H1 (cell line): Measurements from ENCODE around the gene TSC22D1. TPM values are rescaled to one million over a fixed set of nuclear protein-coding genes. Genes with fewer than 3 reads are reported as not detected.

Source experiments
- ASH2L ChIP-seq: fragments of 200-600, 300-600 bp; sonication (generic); IDR thresholded peaks from one replicate; pipeline ENCODE4 v1.7.1; 2017; ENCODE audit warnings: low read length
- CBX5 ChIP-seq: fragments of 300-800, 300-1000 bp; sonication (generic); IDR thresholded peaks from 2 replicates; pipeline ENCODE4 v1.7.1; 2016; ENCODE audit warnings: antibody characterized with exemption, low read length, low read depth
- CHD7 ChIP-seq: fragments of 300-600 bp; sonication (generic); IDR thresholded peaks from 2 replicates; pipeline ENCODE4 v1.7.1; 2012; ENCODE audit warnings: low read length, moderate library complexity, mild to moderate bottlenecking, inconsistent platforms; ENCODE audit not compliant: insufficient replicate concordance
- E2F6 ChIP-seq: IDR thresholded peaks from 2 replicates; pipeline ENCODE4 v1.6.1; 2012; ENCODE audit warnings: inconsistent platforms
- EP300 ChIP-seq, 2 experiments: IDR thresholded peaks; 1 replicate in 1 of 2; 2 replicates in 1 of 2; pipeline ENCODE4 v1.6.1; 2011 to 2012; ENCODE audit warnings: low read depth in 2 of 2, low read length in 2 of 2, mild to moderate bottlenecking in 2 of 2, borderline replicate concordance in 1 of 2, inconsistent platforms in 1 of 2, moderate library complexity in 1 of 2
- FOSL1 ChIP-seq: IDR thresholded peaks from 2 replicates; pipeline ENCODE4 v1.6.1; 2011; ENCODE audit warnings: mild to moderate bottlenecking, low read depth, low read length, moderate library complexity; ENCODE audit not compliant: insufficient read depth
- GABPA ChIP-seq: IDR thresholded peaks from 2 replicates; pipeline ENCODE4 v1.6.1; 2011; ENCODE audit warnings: mild to moderate bottlenecking, low read length, moderate library complexity, borderline replicate concordance; ENCODE audit not compliant: insufficient read depth
- PHF8 ChIP-seq: fragments of 200-600 bp; sonication (generic); conservative IDR thresholded peaks from 2 replicates; pipeline ENCODE4 v1.7.1; 2012; ENCODE audit warnings: low read depth, mild to moderate bottlenecking, inconsistent platforms, low read length, moderate library complexity
- RBBP5 ChIP-seq: IDR thresholded peaks from 2 replicates; pipeline ENCODE4 v1.7.1; 2012; ENCODE audit warnings: low read depth, mild to moderate bottlenecking, inconsistent platforms, low read length, moderate library complexity, borderline replicate concordance
- RXRA ChIP-seq: IDR thresholded peaks from 2 replicates; pipeline ENCODE4 v1.6.1; 2011; ENCODE audit warnings: low read depth, mild to moderate bottlenecking, low read length, moderate library complexity; ENCODE audit not compliant: insufficient read depth
- SP1 ChIP-seq: IDR thresholded peaks from 2 replicates; pipeline ENCODE4 v1.6.1; 2011; ENCODE audit warnings: low read depth, low read length
- polyA plus RNA-seq, 7 experiments: library from polyadenylated mRNA; depleted of rRNA in 3 of 7; stranded (reverse) in 5 of 7; unstranded in 2 of 7; fragments of >200 nt in 5 of 7; fragments of 200-250 nt in 2 of 7; gene quantifications; 1 replicate in 5 of 7; 2 replicates in 1 of 7; 4 replicates in 1 of 7; pipeline versions ENCODE4 v1.2.1 to v1.2.3, GENCODE V29; 2011 to 2013; ENCODE audit warnings: missing spikeins in 2 of 7, mixed read lengths in 2 of 7
- total RNA-seq: library from RNA; stranded (reverse); fragmentation: NEBNext Ultra II Directional; extraction: Animal tissue kit (Norgen Biotek cat#: 25700); gene quantifications from 2 replicates; pipeline ENCODE4 v1.2.1, GENCODE V29; 2021

The TSC22D1 gene
- total and polyA plus RNA-seq, 2 of the 8 experiments (the other 6 are each of a cell fraction or from before 2014, with no cell fraction given), result 52.6 to 80.9 TPM

- no peak for TF ChIP-seq CHD7
- TF ChIP-seq RBBP5, result no peak
- no peak for TF ChIP-seq EP300 (IDR thresholded peaks at IDR 0.05; ENCODE audit: borderline replicate concordance in 1 of 2, low read depth in 2 of 2, low read length in 2 of 2)
- no peak for TF ChIP-seq CBX5
- TF ChIP-seq SP1, result no peak
- TF ChIP-seq FOSL1, result no peak
- no peak for TF ChIP-seq ASH2L
- TF ChIP-seq RXRA, result no peak
- no peak for TF ChIP-seq PHF8
- no peak for TF ChIP-seq E2F6
- TF ChIP-seq GABPA, result no peak
Observed at GRCh38 chr13:44400736-44401135, 175.4 kb downstream of the TSC22D1 start (continued).
